ENCODE results near the gene NME7. TPM values are rescaled to one million over a fixed set of nuclear protein-coding genes. Genes with fewer than 3 reads are reported as not detected.

Gene NME7, protein sequence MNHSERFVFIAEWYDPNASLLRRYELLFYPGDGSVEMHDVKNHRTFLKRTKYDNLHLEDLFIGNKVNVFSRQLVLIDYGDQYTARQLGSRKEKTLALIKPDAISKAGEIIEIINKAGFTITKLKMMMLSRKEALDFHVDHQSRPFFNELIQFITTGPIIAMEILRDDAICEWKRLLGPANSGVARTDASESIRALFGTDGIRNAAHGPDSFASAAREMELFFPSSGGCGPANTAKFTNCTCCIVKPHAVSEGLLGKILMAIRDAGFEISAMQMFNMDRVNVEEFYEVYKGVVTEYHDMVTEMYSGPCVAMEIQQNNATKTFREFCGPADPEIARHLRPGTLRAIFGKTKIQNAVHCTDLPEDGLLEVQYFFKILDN
- 20.7 to 34.8 TPM (median 22.1 TPM) in 5 replicates for total RNA-seq (2022; extraction: Qiagen RNA extraction; ENCODE audit: low read depth)

DNA sequence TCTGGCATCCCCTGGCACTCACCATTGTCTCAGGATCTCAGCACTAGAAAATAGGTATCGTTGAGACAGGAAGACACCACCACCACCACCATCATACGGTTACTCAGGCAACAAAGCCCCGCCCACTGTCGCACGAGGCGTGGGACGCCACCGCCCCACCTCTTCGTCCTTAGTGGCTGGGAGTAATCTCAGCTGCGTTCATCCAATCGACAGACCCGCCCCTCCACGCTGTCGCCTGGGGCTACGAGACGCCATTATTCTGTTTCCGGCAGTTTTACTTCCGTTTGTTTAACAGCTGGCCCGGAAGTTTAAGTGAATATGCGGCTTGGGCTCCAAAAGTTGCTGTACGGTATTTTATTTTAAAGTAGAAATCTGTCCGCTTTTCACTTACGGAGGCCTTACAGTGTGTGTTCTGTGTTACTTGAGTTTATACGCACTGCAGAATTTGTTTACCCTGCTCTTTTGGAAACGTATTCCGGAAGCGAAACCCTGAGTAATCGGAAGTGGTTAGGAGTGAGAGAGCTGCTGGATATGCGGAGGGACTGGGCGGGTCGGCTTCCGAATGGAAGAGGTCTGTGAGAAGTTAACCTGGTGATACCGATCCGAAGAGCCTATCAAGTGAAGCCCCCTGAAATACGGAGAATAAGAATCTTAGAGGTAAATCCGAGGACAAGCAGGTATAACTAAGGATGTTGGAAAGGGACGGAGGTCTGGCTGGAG is at the start of gene NME7, which contains the start of gene BLZF1:
TSS of gene NME7 (minus strand) at position 112 of the 720 bp plus-strand sequence. CDS start at position 25, 87 bp downstream.
TSS of gene BLZF1 (plus strand) at position 510 of the 720 bp plus-strand sequence. CDS start 1,328 bp downstream, outside the sequence.

DNA sequence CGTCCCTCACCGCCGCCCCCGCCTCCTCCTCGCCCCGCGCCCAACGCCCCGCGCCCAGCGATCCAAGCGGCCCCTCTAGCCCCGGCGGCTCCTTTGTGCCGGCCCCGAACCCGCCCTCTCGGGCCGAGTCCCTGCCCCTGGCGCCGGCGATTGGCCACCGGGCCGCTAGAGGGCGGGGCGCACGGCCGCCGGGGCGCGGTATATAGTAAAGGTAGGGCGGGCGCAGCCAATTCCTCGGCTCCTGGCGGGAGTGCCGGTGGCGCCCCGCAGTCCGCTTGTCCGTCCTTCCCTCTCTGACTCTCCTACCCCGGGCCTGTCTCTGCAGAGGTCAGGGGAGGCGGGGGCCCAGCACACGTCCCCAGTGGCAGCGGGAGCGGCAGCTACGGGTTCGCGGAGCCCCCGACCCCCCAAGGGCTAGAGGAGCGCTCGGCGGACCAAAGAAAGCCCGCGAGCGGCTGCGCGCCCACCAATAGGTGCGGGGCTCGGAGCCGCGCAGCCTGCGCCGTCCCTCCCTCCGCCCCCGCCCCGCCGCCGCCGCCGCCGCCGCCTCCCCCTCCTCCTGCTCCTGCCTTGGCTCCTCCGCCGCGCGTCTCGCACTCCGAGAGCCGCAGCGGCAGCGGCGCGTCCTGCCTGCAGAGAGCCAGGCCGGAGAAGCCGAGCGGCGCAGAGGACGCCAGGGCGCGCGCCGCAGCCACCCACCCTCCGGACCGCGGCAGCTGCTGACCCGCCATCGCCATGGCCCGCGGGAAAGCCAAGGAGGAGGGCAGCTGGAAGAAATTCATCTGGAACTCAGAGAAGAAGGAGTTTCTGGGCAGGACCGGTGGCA is 261.3 kb downstream of the NME7 start, which contains the start of gene ATP1B1:
TSS of gene ATP1B1 (plus strand) at position 596 of the 826 bp plus-strand sequence. CDS start at position 736, 140 bp downstream.

Other genes starting within 250 kb of the NME7 start
- 14.3 to 17.7 TPM (median 16.5 TPM) in 5 replicates for gene BLZF1, start 398 bp upstream of the NME7 start, total RNA-seq (2022; extraction: Qiagen RNA extraction; ENCODE audit: low read depth)
- gene CCDC181, start 59.7 kb upstream of the NME7 start, total RNA-seq (2022; extraction: Qiagen RNA extraction; ENCODE audit: low read depth) = 0.13 to 0.17 TPM (median 0.14 TPM) in 4 of 5 replicates, not detected in the other
- 6.1 to 7.5 TPM (median 6.9 TPM) in 5 replicates for gene SLC19A2, start 118.1 kb upstream of the NME7 start, total RNA-seq (2022; extraction: Qiagen RNA extraction; ENCODE audit: low read depth)
- 0.07 to 0.20 TPM (median 0.09 TPM) in 5 replicates for gene F5, start 218.7 kb upstream of the NME7 start, total RNA-seq (2022; extraction: Qiagen RNA extraction; ENCODE audit: low read depth)

Data from A549 treated with DMSO at 1 μM for 4 hours (cell line).